Neural progenitor cell (in vitro differentiated cells): Measurements from ENCODE around the gene KAZALD1. TPM values are rescaled to one million over a fixed set of nuclear protein-coding genes. Genes with fewer than 3 reads are reported as not detected.
A peak's percentile ranks its signal among the peaks of the same experiment; 100 is the strongest.

Source experiments
- DNase-seq: peaks from one replicate; pipeline ENCODE4 v3.0.0-alpha.2; 2016; ENCODE audit warnings: low spot score
- H2AFZ ChIP-seq: fragments of 200-600 bp; sonication (generic); replicated peaks from 2 replicates; pipeline ENCODE4 v1.6.1; 2016; ENCODE audit warnings: antibody characterized with exemption
- H3F3A ChIP-seq: fragments of 200-600 bp; sonication (generic); 2 replicates; pipeline ENCODE4 v1.6.1; 2016; ENCODE audit warnings: antibody characterized with exemption, low read depth
- H3K27ac ChIP-seq: fragments of 200-600 bp; sonication (generic); 2 replicates; pipeline ENCODE4 v1.5.1; 2016; ENCODE audit warnings: mild to moderate bottlenecking
- H3K27me3 ChIP-seq: fragments of 200-600 bp; sonication (generic); 2 replicates; pipeline ENCODE4 v1.6.1; 2016; ENCODE audit warnings: mild to moderate bottlenecking, moderate library complexity
- H3K36me3 ChIP-seq: fragments of 200-600 bp; sonication (generic); 2 replicates; pipeline ENCODE4 v1.5.1; 2016
- H3K4me1 ChIP-seq: fragments of 200-600 bp; sonication (generic); 2 replicates; pipeline ENCODE4 v1.6.1; 2016; ENCODE audit warnings: mixed run types
- H3K4me2 ChIP-seq: fragments of 200-600 bp; sonication (generic); 2 replicates; pipeline ENCODE4 v1.6.1; 2016
- H3K4me3 ChIP-seq: fragments of 200-600 bp; sonication (generic); 2 replicates; pipeline ENCODE4 v1.5.1; 2016
- H3K79me2 ChIP-seq: fragments of 200-600 bp; sonication (generic); 2 replicates; pipeline ENCODE4 v1.6.1; 2016; ENCODE audit warnings: low read depth
- H3K9ac ChIP-seq: fragments of 200-600 bp; sonication (generic); 2 replicates; pipeline ENCODE4 v1.6.1; 2016
- H3K9me3 ChIP-seq: fragments of 200-600 bp; sonication (generic); 2 replicates; pipeline ENCODE4 v1.5.1; 2016; ENCODE audit warnings: low read depth
- H4K20me1 ChIP-seq: fragments of 200-600 bp; sonication (generic); 2 replicates; pipeline ENCODE4 v1.6.1; 2016; ENCODE audit warnings: low read depth
- H3K27ac Mint-ChIP-seq: 3 replicates; pipeline ENCODE4 v1.8.0; 2021; ENCODE audit warnings: mixed read lengths
- H3K27me3 Mint-ChIP-seq: 2 replicates; pipeline ENCODE4 v1.8.0; 2022; ENCODE audit warnings: low read depth, mild to moderate bottlenecking, inconsistent platforms, moderate library complexity, mixed read lengths; ENCODE audit not compliant: insufficient read depth
- H3K36me3 Mint-ChIP-seq: 3 replicates; pipeline ENCODE4 v1.8.0; 2021; ENCODE audit warnings: mixed read lengths
- H3K4me1 Mint-ChIP-seq: 3 replicates; pipeline ENCODE4 v1.8.0; 2021; ENCODE audit warnings: mixed read lengths
- H3K4me3 Mint-ChIP-seq: 3 replicates; pipeline ENCODE4 v1.8.0; 2021; ENCODE audit warnings: mild to moderate bottlenecking, moderate library complexity, mixed read lengths
- H3K9me3 Mint-ChIP-seq: 3 replicates; pipeline ENCODE4 v1.8.0; 2020; ENCODE audit warnings: mixed read lengths
- CTCF ChIP-seq: fragments of 200-600 bp; sonication (generic); IDR thresholded peaks from 2 replicates; pipeline ENCODE4 v1.5.1; 2017; ENCODE audit warnings: antibody characterized with exemption, mild to moderate bottlenecking
- EZH2 ChIP-seq: fragments of 200-600 bp; sonication (generic); IDR thresholded peaks from 2 replicates; pipeline ENCODE4 v1.6.1; 2017; ENCODE audit warnings: antibody characterized with exemption, mild to moderate bottlenecking, moderate library complexity
- EZH2phosphoT487 ChIP-seq: fragments of 200-600 bp; sonication (generic); IDR thresholded peaks from 2 replicates; pipeline ENCODE4 v1.6.1; 2017; ENCODE audit warnings: antibody characterized with exemption
- total RNA-seq: library from RNA; depleted of rRNA; stranded (reverse); fragments of >200 nt; gene quantifications from 2 replicates; pipeline ENCODE4 v1.2.3, GENCODE V29; 2015; ENCODE audit warnings: low replicate concordance

The KAZALD1 gene
- total RNA-seq, 1 donor from 2014 or later: 0.77 TPM

- Histone ChIP-seq H4K20me1 (peaks cover 8% of the 10 kb centered on the region), H3K9ac (no peak overlapping the region), H3K4me2 (no peak overlapping the region), H2AFZ (no peak overlapping the region), H3K4me3 (no peak overlapping the region), H3F3A (peaks cover 31% of the 10 kb centered on the region), H3K27ac (no peak overlapping the region), H3K27me3 (peaks cover 84% of the 10 kb centered on the region), H3K79me2 (no peaks in the 10 kb centered on the region), H3K9me3 (no peaks in the 10 kb centered on the region), H3K36me3 (no peaks in the 10 kb centered on the region), H3K4me1 (peaks cover 8% of the 10 kb centered on the region)
- Mint-ChIP-seq H3K9me3 (no peaks in the 10 kb centered on the region), H3K4me1 (peaks cover 42% of the 10 kb centered on the region), H3K27ac (no peak overlapping the region), H3K36me3 (no peaks in the 10 kb centered on the region), H3K4me3 (no peak overlapping the region), H3K27me3 (peaks cover 15% of the 10 kb centered on the region)
- TF ChIP-seq CTCF: no peak
- TF ChIP-seq EZH2: no peak
- no peak for TF ChIP-seq EZH2phosphoT487
- DNase-seq: no peak
Measured at GRCh38 chr10:101040061-101040460, 21.7 kb upstream of the KAZALD1 start.

GRCh38 chr10:101040851-101041250 is 20.9 kb upstream of the KAZALD1 start:
- Histone ChIP-seq H3K36me3 (no peaks in the 10 kb centered on the region), H3K9me3 (no peaks in the 10 kb centered on the region), H3K4me3 (no peak overlapping the region), H3K4me1 (peaks cover 8% of the 10 kb centered on the region), H3F3A (peaks cover 34% of the 10 kb centered on the region), H4K20me1 (peaks cover 8% of the 10 kb centered on the region), H3K9ac (no peak overlapping the region), H3K27ac (no peak overlapping the region), H3K79me2 (no peaks in the 10 kb centered on the region), H3K27me3 (peaks cover 84% of the 10 kb centered on the region), H2AFZ (no peak overlapping the region), H3K4me2 (no peak overlapping the region)
- DNase-seq: no peak
- H3K27me3 Mint-ChIP-seq: peaks cover 21% of the 10 kb centered on the region
- H3K4me1 Mint-ChIP-seq: peaks cover 42% of the 10 kb centered on the region
- no peak for TF ChIP-seq EZH2phosphoT487
- no peak for TF ChIP-seq EZH2
- TF ChIP-seq CTCF: no peak
- peak overlapping the region; percentile 65 for H3K27ac Mint-ChIP-seq
- H3K36me3 Mint-ChIP-seq: no peaks in the 10 kb centered on the region
- peak overlapping the region; percentile 62 for H3K4me3 Mint-ChIP-seq
- H3K9me3 Mint-ChIP-seq: no peaks in the 10 kb centered on the region

- Histone ChIP-seq H3K9me3 (no peaks in the 10 kb centered on the region), H3K9ac (no peak overlapping the region), H4K20me1 (peaks cover 8% of the 10 kb centered on the region), H2AFZ (no peak overlapping the region), H3K4me2 (no peak overlapping the region), H3K27me3 (peaks cover 84% of the 10 kb centered on the region), H3K27ac (no peak overlapping the region), H3F3A (peaks cover 34% of the 10 kb centered on the region), H3K36me3 (no peaks in the 10 kb centered on the region), H3K4me1 (peaks cover 8% of the 10 kb centered on the region), H3K4me3 (no peak overlapping the region), H3K79me2 (no peaks in the 10 kb centered on the region)
- TF ChIP-seq EZH2phosphoT487: no peak
- peak; percentile 20 for TF ChIP-seq EZH2
- TF ChIP-seq CTCF: peak; percentile 86
- no peaks in the 10 kb centered on the region for H3K36me3 Mint-ChIP-seq
- no peaks in the 10 kb centered on the region for H3K9me3 Mint-ChIP-seq
- peak overlapping the region; percentile 62 for H3K4me3 Mint-ChIP-seq
- peak; percentile 89 for DNase-seq
- H3K27ac Mint-ChIP-seq: peak overlapping the region; percentile 65
- H3K4me1 Mint-ChIP-seq: peaks cover 44% of the 10 kb centered on the region
- peaks cover 25% of the 10 kb centered on the region for H3K27me3 Mint-ChIP-seq
Measured at GRCh38 chr10:101041252-101041761, 20.5 kb upstream of the KAZALD1 start.
